Vagina (tissue), 2 donors: ENCODE data around the gene PHF14.

Experiments used
- POLR2AphosphoS5 ChIP-seq, 2 donors: sonication (generic); formaldehyde crosslinking; IDR thresholded peaks; one replicate each; pipeline ENCODE4 v1.9.0; 2017; ENCODE audit warnings: antibody characterized with exemption in 2 of 2, mild to moderate bottlenecking in 2 of 2, low read depth in 1 of 2; ENCODE audit not compliant: insufficient read depth in 1 of 2
- TF ChIP-seq, protein P1 (sequence below), 3 experiments: fragments of 450-650 bp in 2 of 3; fragments of 200-600 bp in 1 of 3; sonication (generic) in 1 of 3; IDR thresholded peaks; one replicate each; pipeline ENCODE4 v1.5.1; 2017 to 2019; ENCODE audit warnings: antibody characterized with exemption in 3 of 3, mild to moderate bottlenecking in 2 of 3, moderate library complexity in 2 of 3

DNA sequence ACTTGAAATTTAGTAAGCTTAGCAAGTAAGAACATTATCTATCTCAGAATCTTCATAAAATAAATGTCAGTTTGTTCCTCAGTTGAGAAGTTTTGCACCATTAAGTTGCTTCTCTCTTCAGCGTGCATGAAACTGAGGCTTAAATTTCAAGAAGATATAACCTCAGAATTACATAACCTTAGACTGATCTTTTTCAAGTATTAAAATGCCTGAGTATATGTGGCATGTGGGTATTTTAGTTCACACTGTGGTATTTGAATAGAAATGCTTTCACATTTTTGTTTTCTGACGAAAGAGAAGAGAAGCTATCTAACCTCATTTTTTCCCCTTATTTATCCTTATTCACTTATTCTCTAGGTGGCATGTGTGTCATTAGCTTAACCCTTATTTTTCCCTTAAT is 104.1 kb downstream of the PHF14 start:
- TF ChIP-seq, protein P1, sequence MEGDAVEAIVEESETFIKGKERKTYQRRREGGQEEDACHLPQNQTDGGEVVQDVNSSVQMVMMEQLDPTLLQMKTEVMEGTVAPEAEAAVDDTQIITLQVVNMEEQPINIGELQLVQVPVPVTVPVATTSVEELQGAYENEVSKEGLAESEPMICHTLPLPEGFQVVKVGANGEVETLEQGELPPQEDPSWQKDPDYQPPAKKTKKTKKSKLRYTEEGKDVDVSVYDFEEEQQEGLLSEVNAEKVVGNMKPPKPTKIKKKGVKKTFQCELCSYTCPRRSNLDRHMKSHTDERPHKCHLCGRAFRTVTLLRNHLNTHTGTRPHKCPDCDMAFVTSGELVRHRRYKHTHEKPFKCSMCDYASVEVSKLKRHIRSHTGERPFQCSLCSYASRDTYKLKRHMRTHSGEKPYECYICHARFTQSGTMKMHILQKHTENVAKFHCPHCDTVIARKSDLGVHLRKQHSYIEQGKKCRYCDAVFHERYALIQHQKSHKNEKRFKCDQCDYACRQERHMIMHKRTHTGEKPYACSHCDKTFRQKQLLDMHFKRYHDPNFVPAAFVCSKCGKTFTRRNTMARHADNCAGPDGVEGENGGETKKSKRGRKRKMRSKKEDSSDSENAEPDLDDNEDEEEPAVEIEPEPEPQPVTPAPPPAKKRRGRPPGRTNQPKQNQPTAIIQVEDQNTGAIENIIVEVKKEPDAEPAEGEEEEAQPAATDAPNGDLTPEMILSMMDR (IDR thresholded peaks at IDR 0.05) = no peak
- TF ChIP-seq POLR2AphosphoS5 (IDR thresholded peaks at IDR 0.05; ENCODE audit: insufficient read depth in 1 of 2, low read depth in 1 of 2) = no peak
